OCI-LY3 (cell line): ENCODE measurements around the gene MPZL1.

Experiments
- CTCF ChIP-seq: fragments of 200-600, 300-600 bp; sonication (generic); IDR thresholded peaks from 2 replicates; pipeline ENCODE4 v1.5.1; 2014; ENCODE audit warnings: antibody characterized with exemption, low read length, low read depth
- EZH2phosphoT487 ChIP-seq: fragments of 200-600 bp; shearing (Covaris generic); IDR thresholded peaks from 2 replicates; pipeline ENCODE4 v1.6.1; 2018; ENCODE audit warnings: antibody characterized with exemption, mixed run types, low read depth

GRCh38 chr1:167792188-167792565 lies 70.4 kb downstream of the MPZL1 start:
- TF ChIP-seq CTCF, result no peak
- no peak for TF ChIP-seq EZH2phosphoT487
